NAMALWA (cell line): ENCODE measurements around the gene HNF4A.
"Not testable (repeated sequence)": the region's sequence is repeated elsewhere in the genome, so short reads cannot be mapped to it uniquely, and the experiment has no call there.

Source experiments
- DNase-seq: peaks from one replicate; pipeline ENCODE4 v3.0.0-alpha.2; 2015; ENCODE audit warnings: low spot score

HNF4A gene

GRCh38 chr20:44355498-44356352 lies at the start of gene HNF4A:
HNF4A (plus strand) TSS chr20:44355699; CDS start chr20:44355805, 106 bp downstream.
- DNase-seq: no peak

DNA sequence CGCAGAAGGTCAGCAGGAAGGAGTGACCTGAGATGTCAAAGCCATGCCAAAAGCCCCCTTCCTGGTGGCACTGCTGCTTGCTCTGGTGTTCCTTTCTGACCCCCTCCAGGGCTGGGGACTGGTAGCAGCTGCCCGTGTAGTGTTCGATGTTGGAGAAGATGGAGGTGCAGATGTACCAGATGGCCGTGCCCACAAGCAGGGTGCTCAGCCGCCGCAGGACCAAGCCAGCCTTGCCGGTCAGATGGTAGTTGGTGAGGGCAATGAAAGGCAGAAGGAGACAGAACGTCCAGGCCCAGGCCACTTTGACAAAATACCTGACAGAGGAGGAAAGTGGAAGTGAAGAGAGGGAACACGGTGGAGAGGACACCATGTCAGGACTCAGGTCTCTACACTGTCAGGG lies 48.6 kb upstream of the HNF4A start:
- no peak for DNase-seq

DNA sequence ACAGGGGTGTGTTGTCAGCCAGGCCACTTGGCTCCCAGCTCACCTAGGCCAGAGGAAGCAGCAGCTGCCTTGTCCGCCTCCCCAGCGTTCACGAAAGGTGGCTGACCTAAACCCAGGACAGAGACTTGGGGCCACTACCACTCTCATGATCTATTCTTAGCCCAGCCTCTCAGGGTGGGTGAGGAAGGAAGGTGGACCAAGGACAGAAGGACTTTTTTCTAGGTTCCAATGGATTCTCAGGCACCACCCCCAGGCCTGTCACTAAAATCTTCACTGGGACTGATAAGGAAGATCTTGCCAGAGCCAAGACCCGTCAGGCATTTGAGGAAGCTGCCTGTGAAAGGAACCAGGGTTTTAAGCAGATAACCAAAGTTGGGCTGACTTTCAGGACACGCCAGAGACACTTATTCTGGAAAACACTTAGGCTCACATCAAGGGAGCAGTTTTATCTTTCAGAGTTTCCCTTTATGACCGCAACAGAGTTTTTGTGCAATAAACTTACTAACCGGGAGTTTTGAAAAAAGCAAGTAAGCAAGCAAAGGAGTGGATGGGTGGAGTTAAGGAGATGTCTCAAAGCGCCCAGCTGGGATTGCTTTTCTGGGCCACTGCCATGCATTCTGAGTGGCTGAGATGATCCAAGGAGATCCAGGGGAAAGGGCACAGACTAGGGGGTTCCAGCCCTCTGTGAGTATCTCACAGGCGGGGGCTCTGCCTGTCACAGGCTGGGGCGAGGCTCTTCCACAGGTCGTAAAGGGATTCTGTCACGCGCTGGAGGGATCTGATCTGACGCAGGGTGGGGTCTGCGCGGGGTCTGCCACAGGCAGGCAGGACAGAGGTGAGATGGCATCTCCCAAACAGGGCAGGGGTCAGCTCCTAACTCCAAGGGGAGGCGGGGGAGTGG lies 45.5 kb upstream of the HNF4A start:
- DNase-seq: no peak

DNA sequence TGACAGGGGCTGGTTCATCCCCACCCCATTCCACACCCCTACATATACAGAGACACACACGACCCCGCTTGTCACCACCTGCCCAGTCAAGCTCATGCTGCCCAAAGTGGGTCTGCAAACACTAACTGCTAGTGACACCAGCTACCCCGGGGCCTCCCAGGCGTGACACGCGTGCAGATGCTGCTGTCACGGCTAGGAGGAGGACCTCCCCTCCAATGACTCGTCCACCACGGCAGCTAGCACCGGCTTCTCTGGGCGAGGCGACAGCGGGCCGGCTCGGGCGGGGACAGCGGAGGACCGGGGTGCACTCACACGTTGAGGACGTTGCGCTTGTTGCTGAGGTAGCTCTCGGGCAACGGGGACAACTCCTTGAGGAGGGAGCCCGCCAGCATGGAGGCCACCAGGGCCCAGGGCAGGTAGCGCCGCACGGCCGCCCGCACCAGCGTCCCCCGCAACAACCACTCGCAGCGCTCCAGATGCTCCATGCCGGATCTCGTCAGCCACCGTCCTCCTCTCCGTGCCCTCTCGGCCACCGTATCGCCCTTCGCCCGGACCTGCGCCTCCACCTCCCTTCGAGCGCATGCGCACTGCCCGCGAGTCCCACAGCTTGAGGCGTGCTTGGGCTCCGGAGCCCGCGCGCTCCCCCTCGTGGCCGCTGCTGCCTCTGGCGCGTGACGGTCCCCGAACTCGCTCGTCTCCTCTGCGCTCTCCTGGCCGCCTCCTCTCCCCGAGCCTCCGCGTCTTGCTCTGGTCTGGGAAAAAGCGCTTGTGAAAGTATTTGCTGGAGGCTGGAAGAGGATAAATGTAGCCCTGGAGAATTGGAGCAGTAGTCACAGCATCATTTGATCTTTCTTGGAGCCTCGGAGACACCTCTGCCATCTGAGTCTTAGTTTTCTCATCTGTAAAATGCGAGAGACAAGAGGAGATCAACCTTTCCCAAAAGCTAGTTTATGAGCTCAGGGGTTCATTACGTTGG lies 44.5 kb upstream of the HNF4A start, which contains the start of gene FITM2:
TSS of gene FITM2 (minus strand) at position 539 of the 976 bp plus-strand sequence. CDS start at position 485, 54 bp downstream.
- DNase-seq: peak; percentile 96

- no peak for DNase-seq
Observed at GRCh38 chr20:44314870-44315269, 40.6 kb upstream of the HNF4A start.

DNA sequence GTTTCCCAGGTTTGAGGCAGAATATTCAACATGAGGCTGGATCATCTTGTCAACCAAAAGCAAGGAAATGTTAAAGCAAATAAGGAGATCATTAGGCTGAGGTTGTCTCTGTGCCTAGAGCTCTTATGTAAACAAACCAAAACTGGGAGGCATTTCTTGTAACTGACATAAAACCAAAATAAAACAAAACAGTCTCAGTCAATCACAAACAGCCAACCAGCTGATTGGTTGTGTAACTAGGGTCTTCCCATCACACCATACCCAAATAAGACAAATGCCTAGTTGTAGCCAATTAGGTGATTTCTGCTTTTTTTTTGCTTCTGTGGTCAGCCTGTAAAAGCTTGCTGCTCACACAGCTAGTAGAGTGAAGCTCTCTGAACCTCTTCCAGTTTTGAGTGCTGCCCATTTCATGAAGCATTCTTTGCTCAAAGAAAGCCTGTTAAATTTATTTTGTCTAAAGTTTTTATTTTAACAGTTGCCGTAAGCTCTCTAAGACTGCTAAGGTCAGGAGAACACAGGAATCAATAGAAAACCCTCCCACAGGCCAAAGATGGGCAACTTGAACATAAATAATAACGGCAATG lies 35.6 kb upstream of the HNF4A start:
- peak; percentile 80 for DNase-seq

GRCh38 chr20:44324343-44324742 lies 31.2 kb upstream of the HNF4A start:
- DNase-seq: no peak

- peak; percentile 35 for DNase-seq
Observed at GRCh38 chr20:44326391-44327159, 28.9 kb upstream of the HNF4A start.

GRCh38 chr20:44327748-44328147 lies 27.8 kb upstream of the HNF4A start:
- not testable (repeated sequence) for DNase-seq

DNA sequence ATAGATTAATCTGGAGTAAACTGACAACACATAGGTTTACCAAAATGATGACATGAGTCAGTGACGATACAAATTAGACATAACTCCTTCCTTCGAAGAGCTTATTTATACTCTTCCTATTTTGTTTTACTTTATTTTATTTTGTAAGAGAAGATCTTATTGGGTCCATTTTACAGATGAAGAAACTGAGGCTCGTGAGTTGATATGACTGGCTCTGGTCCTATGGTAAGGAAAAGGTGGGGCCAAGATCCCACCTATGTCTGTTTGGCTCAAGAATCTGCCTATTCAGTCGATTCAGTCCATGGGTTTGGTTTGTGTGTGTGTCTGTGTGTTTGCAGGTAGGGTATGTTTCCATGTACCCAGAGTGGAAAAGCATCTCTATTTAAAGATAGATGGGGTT lies 27.1 kb upstream of the HNF4A start:
- DNase-seq: no peak

- DNase-seq: no peak
Observed at GRCh38 chr20:44331201-44331600, 24.3 kb upstream of the HNF4A start.

DNA sequence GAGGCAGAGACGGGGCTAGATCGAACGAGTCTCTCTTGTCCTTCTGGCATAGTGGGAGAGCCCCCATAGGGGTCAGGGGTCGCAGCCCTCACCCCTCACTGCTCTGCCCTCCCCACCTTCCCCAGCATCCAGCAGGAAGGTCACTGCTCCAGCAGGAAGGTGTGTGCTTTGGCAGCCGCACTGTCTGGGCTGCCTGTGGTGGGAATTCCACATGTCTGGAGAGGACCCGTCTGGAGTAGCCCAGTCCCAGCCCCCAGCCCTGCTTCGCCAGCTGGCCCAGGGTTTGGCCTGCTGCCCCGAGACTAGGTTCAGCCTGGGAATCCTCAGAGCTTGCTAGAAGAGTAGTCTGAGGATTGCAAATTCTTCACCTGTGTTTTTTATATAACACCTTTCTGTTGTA lies 21.2 kb upstream of the HNF4A start:
- no peak for DNase-seq

DNA sequence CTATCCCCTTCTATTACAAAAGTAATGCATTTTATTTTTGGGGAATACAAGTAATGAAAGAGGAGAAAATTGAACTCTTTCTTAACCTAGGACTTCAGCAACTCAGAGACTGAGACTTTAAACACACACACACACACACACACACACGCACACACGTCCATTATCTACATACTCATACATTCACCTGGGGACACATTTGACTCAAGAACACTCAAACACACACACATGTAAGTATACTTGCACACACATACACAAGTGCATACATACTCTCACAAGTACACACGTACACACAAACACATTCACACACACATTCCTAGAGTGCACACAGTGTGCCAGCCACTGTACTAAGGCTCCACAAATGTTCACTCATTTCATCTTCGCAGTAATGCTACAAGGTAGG lies 20.8 kb upstream of the HNF4A start:
- no peak for DNase-seq

GRCh38 chr20:44335675-44336074 lies 19.8 kb upstream of the HNF4A start:
- no peak for DNase-seq

- no peak for DNase-seq
Observed at GRCh38 chr20:44336086-44336485, 19.4 kb upstream of the HNF4A start.

DNA sequence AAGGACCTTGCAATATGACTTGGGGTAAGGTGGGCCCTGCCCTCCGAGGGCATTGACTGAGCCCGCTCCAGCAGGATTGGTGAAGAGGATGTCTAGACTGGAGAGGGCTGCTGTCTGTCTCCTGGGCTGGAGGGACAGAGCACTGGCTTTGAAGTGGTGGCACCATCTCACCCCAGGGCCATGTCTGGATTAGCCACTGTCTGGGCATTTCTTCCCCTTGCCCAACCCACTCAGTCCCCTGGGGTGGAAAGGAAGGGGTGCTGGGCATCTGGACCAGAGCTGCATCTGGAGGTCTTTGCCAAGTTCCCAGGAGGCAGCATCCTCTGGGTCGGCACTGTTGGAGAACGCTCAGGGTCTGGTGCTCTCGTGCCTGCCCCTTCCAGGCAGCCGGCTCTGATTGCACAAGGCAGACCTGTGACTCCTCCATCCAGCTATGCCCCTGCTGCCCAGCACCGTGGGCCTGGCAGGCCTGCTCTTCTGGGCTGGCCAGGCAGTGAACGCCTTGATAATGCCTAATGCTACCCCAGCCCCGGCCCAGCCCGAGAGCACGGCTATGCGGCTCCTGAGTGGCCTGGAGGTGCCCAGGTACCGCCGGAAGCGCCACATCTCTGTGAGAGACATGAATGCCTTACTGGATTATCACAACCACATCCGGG lies 18.6 kb upstream of the HNF4A start, which contains the start of gene R3HDML:
TSS of gene R3HDML (plus strand) at position 319 of the 656 bp plus-strand sequence. CDS start at position 434, 115 bp downstream.
- no peak for DNase-seq

DNA sequence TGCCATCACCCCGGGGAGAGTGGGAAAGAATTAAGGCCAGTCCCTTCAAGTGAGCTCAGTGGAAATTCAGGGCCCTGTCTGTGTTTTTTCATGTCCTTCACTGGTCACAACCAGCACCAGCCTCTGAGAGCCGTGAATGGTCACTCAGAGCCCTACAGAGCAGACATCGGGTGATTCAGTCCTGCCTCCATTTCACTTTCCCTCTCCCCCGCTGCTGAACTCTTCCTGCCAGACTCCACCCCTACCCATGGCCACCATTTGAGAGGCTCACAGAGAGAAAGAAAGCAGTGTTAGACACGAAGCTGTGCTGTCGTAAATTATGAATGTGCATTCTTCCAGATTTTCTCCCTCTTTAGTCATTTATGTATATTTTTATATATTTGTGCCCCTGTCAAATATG lies 13.3 kb upstream of the HNF4A start:
- no peak for DNase-seq

GRCh38 chr20:44343162-44343675 lies 12.3 kb upstream of the HNF4A start:
- DNase-seq: no peak

DNA sequence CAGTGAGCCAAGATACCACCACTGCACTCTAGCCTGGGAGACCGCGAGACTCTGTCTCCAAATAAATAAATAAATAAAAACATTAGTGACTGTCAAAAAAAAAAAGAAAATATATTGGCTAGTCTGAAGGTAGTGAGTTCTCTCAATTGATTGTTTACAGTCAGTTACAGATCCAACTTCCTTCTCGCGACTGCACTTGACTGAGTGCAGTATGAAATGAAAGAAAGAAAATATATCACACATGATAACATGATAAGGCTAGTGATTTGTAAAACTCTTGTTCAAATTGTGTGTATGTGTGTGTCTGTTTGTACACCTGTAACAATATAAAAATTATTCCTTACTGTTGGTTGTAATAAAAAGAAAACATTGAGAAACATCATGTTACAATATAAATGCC lies 10.8 kb upstream of the HNF4A start:
- no peak for DNase-seq

DNA sequence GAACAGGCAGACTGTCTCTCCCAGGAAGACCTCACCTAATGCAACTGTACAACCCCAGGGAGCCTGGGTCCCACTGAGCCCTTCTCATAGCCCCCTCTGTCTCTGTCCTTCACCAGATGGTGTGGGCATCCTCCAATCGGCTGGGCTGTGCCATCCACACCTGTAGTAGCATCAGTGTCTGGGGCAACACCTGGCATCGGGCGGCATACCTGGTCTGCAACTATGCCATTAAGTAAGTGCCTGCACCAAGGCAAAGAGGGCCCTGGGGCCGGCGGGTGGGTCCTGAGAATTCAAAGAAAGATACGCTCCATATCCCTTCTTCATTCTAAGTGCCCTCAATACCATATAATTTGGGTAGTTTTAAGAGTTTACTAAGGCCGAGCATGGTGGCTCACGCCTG lies 10.4 kb upstream of the HNF4A start:
- no peak for DNase-seq
